B cell (primary cell): ENCODE results near the gene GBX1. TPM values are rescaled to one million over a fixed set of nuclear protein-coding genes. Genes with fewer than 3 reads are reported as not detected.

Experiments
- ATAC-seq: fragments of 200-7000 bp; cut with Tn5 transposase; one replicate; pipeline ENCODE4 v1.10.0; 2021; ENCODE audit warnings: low read depth, mild to moderate bottlenecking, moderate number of reproducible peaks, moderate library complexity
- CTCF ChIA-PET: fragments of 350-600 bp; sonication (Branson Sonifier 250); formaldehyde crosslinking; loops from one replicate; lab custom pipeline; 2021; ENCODE audit warnings: antibody characterized with exemption, inconsistent platforms; lab: Charles Lee
- POLR2A ChIA-PET: fragments of 350-600 bp; sonication (Branson Sonifier 250); formaldehyde crosslinking; loops from one replicate; lab custom pipeline; 2021; ENCODE audit warnings: antibody characterized with exemption; lab: Charles Lee
- DNase-seq: peaks from one replicate; pipeline ENCODE4 v3.0.0; 2013
- H2AFZ ChIP-seq: 2 replicates; pipeline ENCODE4 v1.6.1; 2012; ENCODE audit warnings: mild to moderate bottlenecking, low read depth, low read length; ENCODE audit not compliant: insufficient read depth, poor library complexity, severe bottlenecking
- H3K27ac ChIP-seq, 2 donors: 1 replicate in 1 of 2; 2 replicates in 1 of 2; pipeline ENCODE4 v1.5.1; 2012 to 2013; ENCODE audit warnings: low read length in 2 of 2, mild to moderate bottlenecking in 2 of 2, moderate library complexity in 1 of 2
- H3K27me3 ChIP-seq, 4 experiments: fragments of 200-600 bp in 1 of 4; sonication (generic) in 1 of 4; replicated peaks in 1 of 4; 1 replicate in 2 of 4; 2 replicates in 2 of 4; pipeline versions ENCODE4 v1.6.1 to v1.7.0; 2013 to 2016; ENCODE audit warnings: low read length in 3 of 4, mild to moderate bottlenecking in 2 of 4, mixed read lengths in 1 of 4, moderate library complexity in 1 of 4; ENCODE audit not compliant: insufficient read depth in 4 of 4, control insufficient read depth in 3 of 4; ENCODE audit errors: control extremely low read depth in 1 of 4
- H3K36me3 ChIP-seq, 2 experiments: replicated peaks in 1 of 2; 1 replicate in 1 of 2; 2 replicates in 1 of 2; pipeline versions ENCODE4 v1.6.1 to v1.7.1; 2013; ENCODE audit warnings: low read length in 1 of 2; ENCODE audit not compliant: insufficient read depth in 2 of 2, control insufficient read depth in 1 of 2; ENCODE audit errors: control extremely low read depth in 1 of 2, extremely low read depth in 1 of 2
- H3K4me1 ChIP-seq, 2 donors: fragments of 200-600 bp in 1 of 2; sonication (generic) in 1 of 2; 1 replicate in 1 of 2; 2 replicates in 1 of 2; pipeline versions ENCODE4 v1.5.1 to v1.6.1; 2013 to 2017; ENCODE audit warnings: low read length in 2 of 2; ENCODE audit not compliant: control insufficient read depth in 2 of 2, insufficient read depth in 2 of 2
- H3K4me2 ChIP-seq: replicated peaks from 2 replicates; pipeline ENCODE3; 2012; ENCODE audit warnings: mild to moderate bottlenecking, low read depth, low read length; ENCODE audit not compliant: poor library complexity, severe bottlenecking
- H3K4me3 ChIP-seq, 5 experiments: fragments of 200-600 bp in 1 of 5; sonication (generic) in 1 of 5; 1 replicate in 3 of 5; 2 replicates in 2 of 5; pipeline versions ENCODE4 v1.5.1 to v1.7.0; 2011 to 2016; ENCODE audit warnings: low read length in 4 of 5, mild to moderate bottlenecking in 4 of 5, low read depth in 2 of 5, control low read depth in 1 of 5, moderate library complexity in 1 of 5; ENCODE audit not compliant: insufficient read depth in 1 of 5; ENCODE audit errors: control extremely low read depth in 1 of 5, extremely low read depth in 1 of 5
- H3K79me2 ChIP-seq: fragments of 200-600 bp; sonication (generic); one replicate; pipeline ENCODE4 v1.6.0; 2016; ENCODE audit warnings: low read length; ENCODE audit not compliant: control insufficient read depth, insufficient read depth
- H3K9ac ChIP-seq: fragments of 200-600 bp; sonication (generic); 2 replicates; pipeline ENCODE4 v1.6.1; 2017; ENCODE audit warnings: mild to moderate bottlenecking, low read length, moderate library complexity
- H3K9me3 ChIP-seq, 3 donors: one replicate each; pipeline versions ENCODE4 v1.6.1 to v1.7.1; 2013; ENCODE audit warnings: low read length in 2 of 3; ENCODE audit not compliant: control insufficient read depth in 2 of 3, insufficient read depth in 1 of 3; ENCODE audit errors: control extremely low read depth in 1 of 3
- H4K20me1 ChIP-seq: 2 replicates; pipeline ENCODE4 v1.6.0; 2012; ENCODE audit warnings: mild to moderate bottlenecking, low read length; ENCODE audit not compliant: insufficient read depth, control insufficient read depth, poor library complexity, severe bottlenecking
- H3K27ac Mint-ChIP-seq: one replicate; pipeline ENCODE4 v1.8.0; 2021; ENCODE audit warnings: mixed read lengths
- H3K27me3 Mint-ChIP-seq: one replicate; pipeline ENCODE4 v1.8.0; 2021; ENCODE audit warnings: mixed read lengths
- H3K4me1 Mint-ChIP-seq: one replicate; pipeline ENCODE4 v1.8.0; 2021; ENCODE audit warnings: mixed read lengths
- H3K4me3 Mint-ChIP-seq: one replicate; pipeline ENCODE4 v1.8.0; 2021; ENCODE audit warnings: mixed read lengths
- H3K9me3 Mint-ChIP-seq: one replicate; pipeline ENCODE4 v1.8.0; 2022; ENCODE audit warnings: mixed read lengths; ENCODE audit not compliant: insufficient read depth
- EZH2 ChIP-seq: IDR thresholded peaks from 2 replicates; pipeline ENCODE4 v1.6.1; 2012; ENCODE audit warnings: borderline replicate concordance, low read depth, mild to moderate bottlenecking, moderate library complexity, low read length; ENCODE audit not compliant: insufficient read depth, poor library complexity, severe bottlenecking
- WGBS: methylation state at CpG from one replicate; pipeline ENCODE4 v1.1.5; 2013; ENCODE audit warnings: missing lambda C conversion rate; ENCODE audit not compliant: insufficient coverage; 5-methylcytosine and 5-hydroxymethylcytosine counted together
- intact Hi-C: fragments of 100-400 bp; cut with micrococcal nuclease; formaldehyde crosslinking; loops from one replicate; pipeline ENCODE4 v1.10.0; 2022
- polyA plus RNA-seq: library from polyadenylated mRNA; depleted of rRNA; stranded (reverse); fragments of >200 nt; gene quantifications from 2 replicates; pipeline ENCODE4 v1.2.3, GENCODE V29; 2012
- total RNA-seq, 2 donors: library from RNA; stranded (reverse); fragments of 120-200 nt in 1 of 2; gene quantifications; 1 replicate in 1 of 2; 2 replicates in 1 of 2; pipeline versions ENCODE4 v1.2.3 to v1.2.4, GENCODE V29; 2013 to 2022
- TF ChIP-seq, protein P1 (sequence below): fragments of 200-600 bp; IDR thresholded peaks from one replicate; pipeline ENCODE4 v1.8.0; 2022; ENCODE audit warnings: antibody characterized with exemption, mild to moderate bottlenecking

GBX1 gene
- total and polyA plus RNA-seq, 2 donors (not counting 1 experiment from before 2014, with no cell fraction given), result not detected

DNA sequence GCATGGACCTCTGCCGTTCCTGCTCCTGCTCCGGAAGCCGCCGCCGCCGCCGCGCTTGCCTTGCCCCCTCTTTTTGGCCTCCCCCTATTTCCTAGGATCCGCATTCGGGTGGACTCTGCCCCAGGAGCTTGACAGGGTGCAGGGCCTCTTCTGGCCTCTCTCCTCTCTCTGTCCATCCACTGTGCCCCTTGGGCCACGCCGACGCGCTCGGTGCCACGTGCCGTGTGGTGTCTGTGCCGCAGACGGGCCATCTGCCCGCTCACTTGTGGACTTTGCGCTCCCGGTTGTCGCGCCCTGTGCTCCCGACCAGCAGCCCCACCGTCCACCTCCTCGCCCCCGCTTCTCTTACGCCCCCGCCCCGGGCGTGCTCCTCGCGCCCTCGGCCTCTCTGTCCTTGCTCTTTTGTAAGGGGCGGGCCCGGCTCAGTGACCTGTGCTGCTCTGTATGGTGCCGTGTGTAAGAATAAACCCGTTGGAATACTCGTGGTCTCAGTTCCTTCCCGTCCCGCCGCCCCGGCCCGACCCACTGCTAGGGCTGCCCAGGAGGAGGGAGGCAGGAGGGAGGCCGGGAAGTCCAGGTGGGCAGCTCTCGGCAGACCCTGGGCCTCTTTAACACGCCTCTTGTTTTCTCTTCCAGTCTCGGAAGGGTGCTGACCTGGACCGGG lies 44.2 kb downstream of the GBX1 start:
- H3K4me3 Mint-ChIP-seq, result no peak overlapping the region
- POLR2A ChIA-PET, result no interaction called here
- no peaks in the 10 kb centered on the region for H3K27me3 ChIP-seq
- no peaks in the 10 kb centered on the region for H3K36me3 ChIP-seq
- H3K4me3 ChIP-seq, result no peak overlapping the region
- H3K4me2 ChIP-seq, result no peak overlapping the region
- H2AFZ ChIP-seq, result no peak overlapping the region
- DNase-seq (no peak), ATAC-seq (no peak)
- H3K27ac Mint-ChIP-seq, result no peak overlapping the region
- H3K9me3 ChIP-seq, result no peaks in the 10 kb centered on the region
- TF ChIP-seq, protein P1, sequence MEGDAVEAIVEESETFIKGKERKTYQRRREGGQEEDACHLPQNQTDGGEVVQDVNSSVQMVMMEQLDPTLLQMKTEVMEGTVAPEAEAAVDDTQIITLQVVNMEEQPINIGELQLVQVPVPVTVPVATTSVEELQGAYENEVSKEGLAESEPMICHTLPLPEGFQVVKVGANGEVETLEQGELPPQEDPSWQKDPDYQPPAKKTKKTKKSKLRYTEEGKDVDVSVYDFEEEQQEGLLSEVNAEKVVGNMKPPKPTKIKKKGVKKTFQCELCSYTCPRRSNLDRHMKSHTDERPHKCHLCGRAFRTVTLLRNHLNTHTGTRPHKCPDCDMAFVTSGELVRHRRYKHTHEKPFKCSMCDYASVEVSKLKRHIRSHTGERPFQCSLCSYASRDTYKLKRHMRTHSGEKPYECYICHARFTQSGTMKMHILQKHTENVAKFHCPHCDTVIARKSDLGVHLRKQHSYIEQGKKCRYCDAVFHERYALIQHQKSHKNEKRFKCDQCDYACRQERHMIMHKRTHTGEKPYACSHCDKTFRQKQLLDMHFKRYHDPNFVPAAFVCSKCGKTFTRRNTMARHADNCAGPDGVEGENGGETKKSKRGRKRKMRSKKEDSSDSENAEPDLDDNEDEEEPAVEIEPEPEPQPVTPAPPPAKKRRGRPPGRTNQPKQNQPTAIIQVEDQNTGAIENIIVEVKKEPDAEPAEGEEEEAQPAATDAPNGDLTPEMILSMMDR, result no peak
- TF ChIP-seq EZH2, result no peak
- no peak overlapping the region for H3K27ac ChIP-seq
- no peaks in the 10 kb centered on the region for H3K9me3 Mint-ChIP-seq
- H3K4me1 ChIP-seq, result peaks cover 0 to 6% of the 10 kb centered on the region in 2 donors
- CTCF ChIA-PET, result interaction anchor here (0.6 to 2.0 kb wide), 29 partner anchors 9 to 949 kb away, joined by 3 to 17 read pairs (median 4); partner anchors contain the start of gene FASTK
- peaks cover 6% of the 10 kb centered on the region for H3K4me1 Mint-ChIP-seq
- no peak overlapping the region for H3K9ac ChIP-seq
- H3K27me3 Mint-ChIP-seq, result peaks cover 3% of the 10 kb centered on the region
- 94% methylated on average over 44 of the region's 50 CpGs for WGBS
- H3K79me2 ChIP-seq, result no peaks in the 10 kb centered on the region
- no peaks in the 10 kb centered on the region for H4K20me1 ChIP-seq
- intact Hi-C loops, result no loop called here

DNA sequence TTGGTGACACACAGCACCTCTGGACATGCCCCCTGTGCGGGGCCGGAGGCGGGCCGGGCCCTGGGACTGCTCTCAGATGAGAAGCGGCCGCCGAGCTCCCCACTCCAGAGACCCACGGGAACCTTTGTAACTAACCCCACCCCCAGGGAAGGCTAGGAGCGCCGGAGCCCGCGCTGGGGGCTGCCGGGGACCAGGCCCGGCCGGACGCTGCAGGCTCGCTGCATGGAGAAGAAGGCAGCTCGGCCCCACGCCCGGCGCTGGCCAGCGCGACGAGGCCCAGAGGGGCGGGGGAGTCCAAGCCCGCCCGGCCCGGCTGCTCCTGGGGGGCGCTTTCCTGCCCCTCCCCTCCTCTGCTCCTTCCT lies 44.7 kb downstream of the GBX1 start:
- Histone ChIP-seq H3K9me3 (no peaks in the 10 kb centered on the region), H2AFZ (no peak overlapping the region), H3K36me3 (no peaks in the 10 kb centered on the region), H3K9ac (no peak overlapping the region), H3K27ac (no peak overlapping the region), H3K79me2 (no peaks in the 10 kb centered on the region), H3K4me2 (no peak overlapping the region), H4K20me1 (no peaks in the 10 kb centered on the region), H3K27me3 (no peaks in the 10 kb centered on the region), H3K4me3 (no peak overlapping the region), H3K4me1 (peaks cover 0 to 6% of the 10 kb centered on the region in 2 donors)
- Mint-ChIP-seq H3K4me1 (peaks cover 6% of the 10 kb centered on the region), H3K27ac (no peak overlapping the region), H3K9me3 (no peaks in the 10 kb centered on the region), H3K4me3 (no peak overlapping the region), H3K27me3 (peaks cover 3% of the 10 kb centered on the region)
- ATAC-seq (no peak), DNase-seq (no peak)
- ChIA-PET POLR2A (no interaction called here), CTCF (interaction anchor here (1.8 kb wide), 1 partner anchor 180 kb away, joined by 8 read pairs; no protein-coding TSS in a partner anchor)
- no peak for TF ChIP-seq EZH2
- TF ChIP-seq, protein P1, result no peak
- intact Hi-C loops, result no loop called here
- 96% methylated on average over 27 of the region's 29 CpGs for WGBS
